HG03103 (cell line): ENCODE results near the gene COL6A2.

Source experiments
- ATAC-seq: cut with Tn5 transposase; IDR thresholded peaks from one replicate; pipeline ENCODE4 v1.9.1; 2021; ENCODE audit warnings: low read depth; ENCODE audit not compliant: unreplicated experiment

The COL6A2 gene

GRCh38 chr21:46111857-46112724, 14.2 kb downstream of the COL6A2 start:
- ATAC-seq = no peak

DNA sequence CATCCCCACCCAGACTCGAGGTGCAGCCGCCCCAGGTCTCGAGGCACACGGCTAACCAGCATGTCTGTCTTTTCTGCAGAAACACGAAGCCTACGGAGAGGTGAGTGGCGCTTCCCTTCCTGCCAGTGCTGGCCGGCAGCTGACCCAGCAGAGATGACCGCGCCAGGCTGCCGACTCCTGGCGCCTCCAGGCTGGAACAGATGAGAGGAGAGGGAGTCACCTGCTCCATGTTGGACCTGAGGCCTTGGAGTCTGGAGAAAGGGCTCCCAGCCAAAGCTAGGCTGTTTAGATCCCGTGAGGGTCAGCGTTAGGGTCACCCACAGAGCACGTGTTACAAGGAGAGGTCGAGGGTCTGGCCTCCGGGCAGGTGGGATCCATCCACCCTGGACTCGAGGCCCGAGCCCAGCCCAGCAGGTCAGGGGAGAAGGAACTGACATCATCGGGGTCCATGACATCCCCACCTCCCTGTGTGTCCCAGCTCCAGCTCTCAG, 14.9 kb downstream of the COL6A2 start:
- no peak for ATAC-seq

- no peak for ATAC-seq
These were observed 15.7 kb downstream of the COL6A2 start for GRCh38 chr21:46113497-46114176.

- no peak for ATAC-seq
These were observed 17.1 kb downstream of the COL6A2 start for GRCh38 chr21:46114963-46115362.

GRCh38 chr21:46115441-46116188, 17.7 kb downstream of the COL6A2 start:
- no peak for ATAC-seq

GRCh38 chr21:46116189-46116775, 18.4 kb downstream of the COL6A2 start:
- ATAC-seq = no peak

DNA sequence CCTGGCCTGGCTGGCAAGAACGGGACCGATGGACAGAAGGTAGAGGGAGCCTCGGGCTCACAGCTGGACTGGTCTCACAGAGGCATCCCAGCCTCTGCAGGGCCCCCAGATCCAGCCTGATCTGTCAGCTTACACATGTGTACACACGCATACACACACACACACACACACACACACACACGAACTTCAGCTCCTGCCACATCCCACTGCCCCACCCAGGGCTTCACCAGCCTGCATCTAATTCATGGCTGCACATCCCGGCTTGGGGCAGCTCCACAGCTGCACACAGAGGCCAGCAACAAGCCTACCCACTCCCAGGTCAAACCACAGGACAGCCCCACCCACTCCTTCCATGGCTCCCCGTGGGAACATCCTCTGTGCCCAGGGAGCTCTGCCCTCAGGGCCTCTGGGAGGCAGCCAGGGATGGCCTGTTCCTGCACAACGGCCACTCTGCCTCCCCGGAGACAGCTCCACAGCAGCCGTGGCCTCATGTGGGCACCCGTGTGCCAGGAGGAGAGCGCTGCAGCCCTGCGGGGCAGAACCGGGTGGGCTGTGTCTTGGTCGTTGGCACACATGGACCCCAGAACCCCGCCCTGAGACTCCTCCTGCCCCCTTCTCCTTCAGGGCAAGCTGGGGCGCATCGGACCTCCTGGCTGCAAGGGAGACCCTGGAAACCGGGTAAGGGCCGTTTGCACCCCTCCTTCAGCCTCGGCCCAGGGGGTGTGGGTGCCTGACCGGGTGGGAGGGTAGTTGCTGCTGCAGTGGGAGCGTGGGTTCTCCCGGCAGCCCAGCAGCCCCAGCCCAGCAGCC, 19.1 kb downstream of the COL6A2 start:
- no peak for ATAC-seq

GRCh38 chr21:46117586-46118315, 19.8 kb downstream of the COL6A2 start:
- no peak for ATAC-seq

GRCh38 chr21:46118316-46119143, 20.6 kb downstream of the COL6A2 start:
- ATAC-seq = no peak

DNA sequence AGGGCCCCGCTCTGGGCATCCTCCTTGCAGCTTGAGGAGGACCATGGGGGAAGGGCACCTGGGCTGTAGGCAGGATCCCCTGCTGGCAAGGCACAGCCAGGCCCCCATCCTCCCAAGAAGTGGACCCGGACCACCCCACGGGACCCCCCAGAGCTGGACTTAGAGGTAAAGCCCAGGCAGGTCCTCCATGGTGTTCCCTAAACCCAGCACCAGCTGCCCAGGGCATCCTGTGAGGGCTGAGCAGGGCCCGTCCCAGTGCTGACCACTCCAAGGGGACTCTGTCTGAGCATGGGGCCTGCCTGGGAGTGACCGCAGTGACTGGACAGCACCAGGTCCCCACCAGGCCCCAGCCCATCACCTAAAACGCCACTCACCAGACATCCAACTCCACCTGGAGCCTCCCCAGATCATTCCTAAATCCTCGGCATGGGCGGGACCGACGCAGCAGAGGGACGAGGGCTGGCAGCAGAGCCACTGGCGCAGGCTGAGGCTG, 21.3 kb downstream of the COL6A2 start:
- no peak for ATAC-seq

DNA sequence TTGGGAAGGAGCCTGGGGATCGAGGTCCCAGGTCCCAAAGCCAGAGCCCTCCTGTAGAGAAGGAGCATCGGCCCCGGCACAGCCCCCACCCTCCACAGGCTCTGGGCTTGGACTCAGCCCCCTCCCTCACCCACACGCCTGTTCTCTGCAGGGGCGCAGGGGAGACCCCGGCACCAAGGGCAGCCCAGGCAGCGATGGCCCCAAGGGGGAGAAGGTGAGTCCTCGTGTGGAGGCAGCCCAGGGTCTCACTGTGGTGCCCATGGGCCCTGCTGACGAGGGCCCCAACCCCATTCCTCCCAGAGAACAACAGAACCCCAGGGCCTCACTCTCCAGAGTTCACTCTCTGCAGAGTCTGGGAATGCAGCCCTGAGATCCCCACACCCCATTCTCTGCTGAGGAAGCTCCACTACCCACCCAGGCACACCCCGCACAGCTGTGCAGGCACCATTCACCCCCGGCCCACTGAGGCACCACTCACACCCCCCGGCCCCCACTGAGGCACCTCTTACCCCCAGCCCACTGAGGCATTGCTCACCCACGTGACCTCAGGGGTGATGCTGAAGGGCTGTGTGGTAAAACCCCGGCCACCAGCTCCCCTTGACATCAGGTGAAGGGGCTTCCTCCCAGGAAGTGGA, 21.8 kb downstream of the COL6A2 start:
- no peak for ATAC-seq

DNA sequence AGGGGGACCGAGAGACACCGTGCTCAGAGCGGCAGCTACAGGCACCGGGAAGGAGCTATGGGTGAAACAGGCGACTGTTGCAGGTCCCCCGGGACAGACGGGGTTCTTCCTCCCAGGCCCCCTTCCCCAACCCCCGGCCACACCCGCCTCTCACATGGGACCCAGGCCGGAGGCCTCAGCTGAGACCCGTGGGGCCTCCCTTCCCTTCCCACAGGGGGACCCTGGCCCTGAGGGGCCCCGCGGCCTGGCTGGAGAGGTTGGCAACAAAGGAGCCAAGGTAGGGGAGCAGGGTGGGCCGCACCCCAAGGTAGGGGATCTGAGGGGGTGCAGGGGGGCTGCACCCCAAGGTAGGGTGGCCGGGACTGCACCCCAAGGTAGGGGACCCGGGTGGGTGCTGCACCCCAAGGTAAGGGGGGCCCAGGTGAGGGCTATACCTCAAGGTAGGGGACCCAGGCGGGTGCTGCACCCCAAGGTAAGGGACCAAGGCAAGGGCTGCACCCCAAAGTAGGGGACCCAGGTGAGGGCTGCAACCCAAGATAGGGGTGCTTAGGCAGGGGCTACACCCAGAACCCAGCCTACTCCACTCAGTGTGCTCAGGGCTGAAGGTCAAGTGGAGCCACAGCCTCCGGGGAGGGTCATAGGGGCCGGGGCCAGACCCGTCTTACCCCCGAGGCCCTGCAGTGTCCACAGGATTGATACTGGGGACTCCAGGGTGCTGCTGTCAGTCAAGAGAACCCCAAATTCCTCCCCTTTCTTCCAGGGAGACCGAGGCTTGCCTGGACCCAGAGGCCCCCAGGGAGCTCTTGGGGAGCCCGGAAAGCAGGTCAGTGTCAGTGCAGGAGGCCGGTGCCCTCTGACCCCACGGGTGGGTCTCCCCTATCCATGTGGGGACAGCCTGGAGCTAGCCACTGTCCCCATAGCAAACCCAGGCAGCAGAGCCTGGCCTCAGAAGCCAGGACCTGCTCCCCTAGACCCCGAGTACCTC, 22.7 kb downstream of the COL6A2 start:
- ATAC-seq = no peak

- no peak for ATAC-seq
These were observed 23.6 kb downstream of the COL6A2 start for GRCh38 chr21:46121286-46122221.

DNA sequence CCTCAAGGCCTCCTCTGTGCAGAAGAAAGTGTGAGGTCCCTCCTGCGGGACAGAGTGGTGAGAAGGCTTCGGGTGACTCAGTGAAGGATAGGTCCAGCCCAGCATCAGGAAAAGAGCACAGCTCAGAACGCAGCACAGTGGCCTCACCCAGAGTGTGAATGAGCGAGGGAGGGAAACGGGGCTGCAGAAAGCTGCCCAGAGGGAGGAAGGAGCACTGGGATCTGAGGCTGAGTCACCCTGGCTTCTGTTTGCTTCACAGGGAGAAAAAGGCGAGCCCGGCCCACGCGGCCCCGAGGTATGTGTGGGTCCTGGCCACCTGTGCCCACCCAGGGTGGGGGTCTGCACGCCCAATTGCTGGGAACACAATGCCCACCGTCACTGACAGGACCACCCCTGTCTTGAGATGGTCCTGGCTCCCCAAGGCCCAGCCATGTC, 24.3 kb downstream of the COL6A2 start:
- ATAC-seq = no peak
